T-cell (primary cell): ENCODE results near the gene SIX5. TPM values are rescaled to one million over a fixed set of nuclear protein-coding genes. Genes with fewer than 3 reads are reported as not detected.

Source experiments
- ATAC-seq, 4 experiments: fragments of 200-7000 bp in 3 of 4; fragments of 150-1000 bp in 1 of 4; cut with Tn5 transposase; replicated peaks in 1 of 4; 1 replicate in 3 of 4; 2 replicates in 1 of 4; pipeline ENCODE4 v1.10.0; 2021; ENCODE audit warnings: moderate library complexity in 3 of 4, mild to moderate bottlenecking in 2 of 4, moderate number of reproducible peaks in 1 of 4
- CTCF ChIA-PET, 2 donors: fragments of 300-600 bp; sonication (Branson Sonifier 250); formaldehyde crosslinking; loops; one replicate each; lab custom pipeline; 2022; ENCODE audit warnings: antibody characterized with exemption in 2 of 2; lab: Charles Lee
- POLR2A ChIA-PET, 2 donors: fragments of 300-600 bp; sonication (Branson Sonifier 250); formaldehyde crosslinking; loops; one replicate each; lab custom pipeline; 2022; ENCODE audit warnings: antibody characterized with exemption in 2 of 2; lab: Charles Lee
- DNase-seq, 35 experiments: peaks; one replicate each; pipeline versions ENCODE4 v3.0.0 to v3.0.0-alpha.2; 2013 to 2023
- H3K27ac ChIP-seq: one replicate; pipeline ENCODE4 v1.5.1; 2013; ENCODE audit warnings: low read length
- H3K27me3 ChIP-seq, 2 experiments: replicated peaks in 1 of 2; 1 replicate in 1 of 2; 2 replicates in 1 of 2; pipeline versions ENCODE4 v1.6.1 to v1.7.0; 2013; ENCODE audit warnings: low read length in 1 of 2, mixed read lengths in 1 of 2; ENCODE audit not compliant: control insufficient read depth in 2 of 2, insufficient read depth in 2 of 2; ENCODE audit errors: extremely low read depth in 1 of 2
- H3K36me3 ChIP-seq, 2 donors: 1 replicate in 1 of 2; 2 replicates in 1 of 2; pipeline versions ENCODE4 v1.6.1 to v1.7.0; 2013; ENCODE audit warnings: low read length in 1 of 2; ENCODE audit not compliant: control insufficient read depth in 2 of 2, insufficient read depth in 1 of 2; ENCODE audit errors: extremely low read depth in 1 of 2
- H3K4me1 ChIP-seq, 2 experiments: 1 replicate in 1 of 2; 2 replicates in 1 of 2; pipeline versions ENCODE4 v1.6.1 to v1.7.0; 2013; ENCODE audit warnings: low read length in 2 of 2, mixed read lengths in 1 of 2; ENCODE audit not compliant: insufficient read depth in 2 of 2, control insufficient read depth in 1 of 2; ENCODE audit errors: extremely low read depth in 1 of 2
- H3K4me3 ChIP-seq, 2 donors: 1 replicate in 1 of 2; 2 replicates in 1 of 2; pipeline versions ENCODE4 v1.5.1 to v1.7.0; 2013; ENCODE audit warnings: mild to moderate bottlenecking in 2 of 2, low read length in 1 of 2, moderate library complexity in 1 of 2; ENCODE audit not compliant: control insufficient read depth in 1 of 2; ENCODE audit errors: extremely low read depth in 1 of 2
- H3K9me3 ChIP-seq: 2 replicates; pipeline ENCODE4 v1.7.0; 2013
- H3K27ac Mint-ChIP-seq, 2 donors: one replicate each; pipeline ENCODE4 v1.8.0; 2020 to 2021; ENCODE audit warnings: mild to moderate bottlenecking in 2 of 2, mixed read lengths in 2 of 2
- H3K27me3 Mint-ChIP-seq, 2 donors: one replicate each; pipeline ENCODE4 v1.8.0; 2021 to 2022; ENCODE audit warnings: mixed read lengths in 2 of 2
- H3K36me3 Mint-ChIP-seq: one replicate; pipeline ENCODE4 v1.8.0; 2021; ENCODE audit warnings: mixed read lengths
- H3K4me1 Mint-ChIP-seq, 3 donors: one replicate each; pipeline ENCODE4 v1.8.0; 2020 to 2022; ENCODE audit warnings: mixed read lengths in 3 of 3, mild to moderate bottlenecking in 1 of 3
- H3K4me3 Mint-ChIP-seq, 3 donors: one replicate each; pipeline ENCODE4 v1.8.0; 2020 to 2022; ENCODE audit warnings: mild to moderate bottlenecking in 3 of 3, mixed read lengths in 3 of 3, moderate library complexity in 3 of 3
- H3K9me3 Mint-ChIP-seq, 3 donors: one replicate each; pipeline ENCODE4 v1.8.0; 2020 to 2022; ENCODE audit warnings: mixed read lengths in 3 of 3
- WGBS: methylation state at CpG from one replicate; pipeline ENCODE4 v1.1.5; 2013; ENCODE audit warnings: missing lambda C conversion rate; ENCODE audit not compliant: insufficient coverage; 5-methylcytosine and 5-hydroxymethylcytosine counted together
- total RNA-seq, 35 experiments: library from RNA in 6 of 35; stranded (reverse) in 6 of 35; fragments of 120-200 nt in 1 of 35; gene quantifications; one replicate each; pipeline versions ENCODE4 v1.2.1 to v1.2.4 and lab custom pipeline; 2013 to 2026

SIX5 gene
- total RNA-seq, 5 donors from 2014 or later (not counting 1 experiment from before 2014, with no cell fraction given), result 0.89 to 2.1 (median 1.3) TPM

GRCh38 chr19:45746866-45747265 is 22.2 kb downstream of the SIX5 start:
- Mint-ChIP-seq H3K27me3 (peaks cover 7 to 15% of the 10 kb centered on the region in 2 donors), H3K4me1 (no peaks in the 10 kb centered on the region), H3K9me3 (no peaks in the 10 kb centered on the region), H3K4me3 (no peak overlapping the region), H3K36me3 (no peaks in the 10 kb centered on the region), H3K27ac (no peak overlapping the region)
- Histone ChIP-seq H3K27me3 (peaks cover 0 to 13% of the 10 kb centered on the region in 2 experiments), H3K9me3 (no peaks in the 10 kb centered on the region), H3K36me3 (no peaks in the 10 kb centered on the region), H3K27ac (no peak overlapping the region), H3K4me1 (no peaks in the 10 kb centered on the region), H3K4me3 (no peak overlapping the region)
- DNase-seq, result no peak
- 65% methylated on average over 3 of the region's 5 CpGs for WGBS
- no peak for ATAC-seq
- ChIA-PET POLR2A (no interaction called here), CTCF (no interaction called here)

- H3K36me3 Mint-ChIP-seq, result no peaks in the 10 kb centered on the region
- no peaks in the 10 kb centered on the region for H3K4me1 Mint-ChIP-seq
- peaks cover 7 to 13% of the 10 kb centered on the region in 2 donors for H3K27me3 Mint-ChIP-seq
- no peaks in the 10 kb centered on the region for H3K9me3 Mint-ChIP-seq
- Histone ChIP-seq H3K36me3 (no peaks in the 10 kb centered on the region), H3K27ac (no peak overlapping the region), H3K27me3 (peaks cover 0 to 16% of the 10 kb centered on the region in 2 experiments), H3K9me3 (no peaks in the 10 kb centered on the region), H3K4me3 (no peak overlapping the region), H3K4me1 (no peaks in the 10 kb centered on the region)
- DNase-seq, result no peak
- H3K27ac Mint-ChIP-seq, result no peak overlapping the region
- no peak for ATAC-seq
- POLR2A ChIA-PET, result no interaction called here
- WGBS, result 97% methylated on average over 6 of the region's 6 CpGs
- CTCF ChIA-PET, result interaction anchor here in 1 of 2 donors (0.6 kb wide), 1 partner anchor 71 kb away, joined by 4 read pairs; no protein-coding TSS in a partner anchor
- H3K4me3 Mint-ChIP-seq, result no peak overlapping the region
Measured at GRCh38 chr19:45745606-45746005, 23.4 kb downstream of the SIX5 start.

GRCh38 chr19:45742969-45743368 is 26.1 kb downstream of the SIX5 start:
- Histone ChIP-seq H3K4me1 (no peaks in the 10 kb centered on the region), H3K27ac (no peak overlapping the region), H3K36me3 (no peaks in the 10 kb centered on the region), H3K4me3 (no peak overlapping the region), H3K9me3 (no peaks in the 10 kb centered on the region), H3K27me3 (peaks cover 0 to 21% of the 10 kb centered on the region in 2 experiments)
- H3K4me3 Mint-ChIP-seq, result no peak overlapping the region
- no peaks in the 10 kb centered on the region for H3K36me3 Mint-ChIP-seq
- H3K27me3 Mint-ChIP-seq, result peaks cover 10 to 15% of the 10 kb centered on the region in 2 donors
- ATAC-seq (no peak), DNase-seq (no peak)
- H3K4me1 Mint-ChIP-seq, result no peaks in the 10 kb centered on the region
- WGBS, result 81% methylated on average over 2 of the region's 4 CpGs
- H3K27ac Mint-ChIP-seq, result no peak overlapping the region
- H3K9me3 Mint-ChIP-seq, result no peaks in the 10 kb centered on the region
- POLR2A ChIA-PET, result no interaction called here
- CTCF ChIA-PET, result interaction anchor here in 1 of 2 donors (0.6 kb wide), 1 partner anchor 1759 kb away, joined by 5 read pairs; no protein-coding TSS in a partner anchor

- no peak for DNase-seq
- Mint-ChIP-seq H3K36me3 (no peaks in the 10 kb centered on the region), H3K27me3 (peaks cover 2 to 3% of the 10 kb centered on the region in 2 donors), H3K4me3 (no peak overlapping the region), H3K9me3 (no peaks in the 10 kb centered on the region), H3K4me1 (no peaks in the 10 kb centered on the region), H3K27ac (no peak overlapping the region)
- Histone ChIP-seq H3K4me1 (no peaks in the 10 kb centered on the region), H3K27ac (no peak overlapping the region), H3K9me3 (no peaks in the 10 kb centered on the region), H3K36me3 (no peaks in the 10 kb centered on the region), H3K4me3 (no peak overlapping the region), H3K27me3 (peaks cover 0 to 13% of the 10 kb centered on the region in 2 experiments)
- POLR2A ChIA-PET, result no interaction called here
- CTCF ChIA-PET, result no interaction called here
- WGBS, result 86% methylated on average over 4 of the region's 10 CpGs
- ATAC-seq, result no peak
Measured at GRCh38 chr19:45739498-45740439, 29.3 kb downstream of the SIX5 start.

- Histone ChIP-seq H3K9me3 (no peaks in the 10 kb centered on the region), H3K27ac (no peak within 1 kb of the TSS), H3K27me3 (peaks cover 0 to 5% of the 10 kb centered on the region in 2 experiments), H3K4me1 (peaks cover 5 to 30% of the 10 kb centered on the region in 2 experiments), H3K36me3 (no peaks in the 10 kb centered on the region), H3K4me3 (no peak within 1 kb of the TSS)
- Mint-ChIP-seq H3K9me3 (no peaks in the 10 kb centered on the region), H3K36me3 (no peaks in the 10 kb centered on the region), H3K4me1 (peaks cover 20 to 24% (median 20%) of the 10 kb centered on the region in 3 donors), H3K27ac (no peak within 1 kb of the TSS), H3K27me3 (no peaks in the 10 kb centered on the region), H3K4me3 (no peak within 1 kb of the TSS)
- ChIA-PET CTCF (interaction anchor here in 1 of 2 donors (0.6 kb wide), 1 partner anchor 75 kb away, joined by 8 read pairs; no protein-coding TSS in a partner anchor), POLR2A (interaction anchor here in 1 of 2 donors (0.6 kb wide), 1 partner anchor 120 kb away, joined by 7 read pairs; no protein-coding TSS in a partner anchor)
- 96% methylated on average over 54 of the region's 59 CpGs for WGBS
- no peak for DNase-seq
- ATAC-seq, result no peak
Measured at GRCh38 chr19:45733160-45733810, 35.8 kb downstream of the SIX5 start, which contains the start of gene MEIOSIN. Gene MEIOSIN (plus strand): TSS chr19:45733439. CDS start chr19:45735377, 1,938 bp downstream.
